ENCODE data around the gene FASN.

The FASN gene

DNA sequence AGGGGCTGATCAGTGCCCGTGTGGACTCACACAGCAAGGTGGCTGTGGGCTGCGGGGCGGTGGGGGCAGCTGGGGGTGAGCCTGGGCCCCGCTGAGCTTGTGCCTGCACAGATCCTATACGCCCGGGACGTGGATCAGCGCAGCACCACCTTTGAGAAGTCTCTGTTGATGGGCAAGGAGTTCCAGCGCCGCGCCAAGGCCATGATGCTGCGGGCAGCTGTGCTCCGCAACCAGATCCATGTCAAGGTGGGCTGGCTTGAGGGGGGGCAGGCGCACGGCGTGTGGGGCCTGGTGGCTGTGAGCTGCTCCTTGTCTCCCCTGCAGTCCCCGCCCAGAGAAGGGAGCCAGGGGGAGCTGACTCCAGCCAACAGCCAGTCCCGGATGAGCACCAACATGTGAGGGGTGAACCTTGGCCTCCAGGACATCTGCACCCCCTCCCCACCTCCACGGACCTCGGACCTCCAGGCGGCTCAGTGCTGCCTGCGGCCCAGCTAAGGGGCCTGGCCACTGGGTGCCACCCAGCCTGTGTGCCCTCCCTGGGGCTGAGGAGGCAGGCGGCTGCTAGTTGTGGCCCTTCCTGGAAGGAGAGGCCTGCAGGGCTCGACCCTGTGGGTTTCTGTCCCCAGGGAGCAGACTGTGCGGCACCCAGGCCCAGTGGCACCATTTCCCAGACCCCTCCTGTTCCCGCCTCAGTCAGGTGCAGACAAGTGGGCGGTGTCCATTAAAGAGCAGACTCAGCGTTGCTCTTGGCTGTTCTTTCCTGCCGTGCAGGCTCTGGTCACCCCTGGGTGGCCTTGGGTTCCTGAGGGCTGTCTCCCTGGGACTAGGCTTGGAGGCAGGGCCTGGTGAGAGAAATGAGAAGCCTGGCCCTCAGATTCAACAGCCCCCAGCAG, 41.1 kb downstream of the FASN start:
- no peak for DNase-seq

DNA sequence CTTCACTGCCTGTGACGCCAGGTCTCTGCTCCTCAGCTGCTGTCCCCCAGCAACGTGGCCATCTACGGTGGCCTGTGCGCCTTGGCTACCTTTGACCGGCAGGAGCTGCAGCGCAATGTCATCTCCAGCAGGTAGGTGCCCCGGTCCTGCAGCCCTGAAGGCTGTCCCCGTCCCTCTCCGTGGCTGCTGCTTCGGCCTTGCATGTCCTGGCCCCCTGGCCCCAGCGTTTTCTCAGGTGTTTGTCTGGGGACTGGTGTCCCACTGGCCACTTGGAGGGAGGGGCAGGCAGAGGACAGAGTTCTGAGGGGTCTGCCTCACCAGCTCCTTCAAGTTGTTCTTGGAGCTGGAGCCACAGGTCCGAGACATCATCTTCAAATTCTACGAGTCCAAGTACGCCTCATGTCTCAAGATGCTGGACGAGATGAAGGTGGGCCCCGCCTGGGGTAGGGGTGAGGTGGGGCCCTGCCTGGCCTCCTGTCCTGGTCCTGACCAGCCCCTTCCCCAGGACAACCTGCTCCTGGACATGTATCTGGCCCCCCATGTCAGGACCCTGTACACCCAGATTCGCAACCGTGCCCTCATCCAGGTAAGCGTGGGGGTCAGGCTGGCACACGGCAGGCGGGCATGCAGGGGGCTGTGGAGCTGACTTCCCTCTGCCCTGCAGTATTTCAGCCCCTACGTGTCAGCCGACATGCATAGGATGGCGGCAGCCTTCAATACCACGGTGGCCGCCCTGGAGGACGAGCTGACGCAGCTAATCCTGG, 41.9 kb downstream of the FASN start:
- DNase-seq: no peak

DNA sequence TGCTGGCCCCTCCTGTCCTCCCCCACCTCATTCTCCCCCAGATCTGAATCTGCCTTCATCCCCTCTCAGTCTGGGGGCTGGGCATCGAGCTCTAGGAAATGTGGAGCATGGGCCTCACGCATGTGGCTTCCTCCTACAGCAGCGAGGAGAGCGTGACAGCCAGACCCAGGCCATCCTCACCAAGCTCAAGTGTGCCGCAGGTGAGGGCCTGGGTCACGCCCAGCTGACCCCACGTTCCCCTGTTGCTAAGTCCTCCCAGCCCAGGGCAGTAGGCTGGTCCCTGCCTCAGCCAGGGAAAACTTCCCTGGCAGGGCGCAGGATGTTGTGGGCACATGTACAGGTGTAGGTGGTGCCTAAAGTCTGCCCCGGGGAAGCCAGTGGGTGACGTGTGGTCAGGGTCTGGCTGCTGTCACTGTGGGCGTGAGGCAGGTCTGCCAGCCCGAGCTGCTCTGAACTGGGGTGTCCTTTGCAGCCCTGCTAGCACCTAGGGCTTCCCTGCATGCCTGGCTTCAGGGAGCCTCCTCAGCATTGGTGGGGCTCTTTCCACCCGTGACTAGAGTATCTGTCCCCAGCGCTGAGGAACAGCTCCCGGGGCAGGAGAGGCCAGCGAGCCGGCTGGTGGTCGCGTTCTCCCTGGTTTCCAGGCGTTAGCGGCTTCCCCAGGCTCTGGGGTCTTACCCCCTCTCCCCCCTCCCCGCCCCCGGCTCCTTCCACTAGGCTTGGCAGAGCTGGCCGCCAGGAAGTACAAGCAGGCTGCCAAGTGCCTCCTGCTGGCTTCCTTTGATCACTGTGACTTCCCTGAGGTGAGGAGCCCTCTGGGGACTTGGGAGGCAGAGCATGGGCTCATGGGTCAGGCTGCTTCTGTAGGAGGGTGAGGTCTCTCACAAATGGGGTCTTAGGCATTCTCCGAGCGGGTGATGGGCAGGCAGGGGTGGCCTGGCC, 42.7 kb downstream of the FASN start:
- no peak for DNase-seq

DNA sequence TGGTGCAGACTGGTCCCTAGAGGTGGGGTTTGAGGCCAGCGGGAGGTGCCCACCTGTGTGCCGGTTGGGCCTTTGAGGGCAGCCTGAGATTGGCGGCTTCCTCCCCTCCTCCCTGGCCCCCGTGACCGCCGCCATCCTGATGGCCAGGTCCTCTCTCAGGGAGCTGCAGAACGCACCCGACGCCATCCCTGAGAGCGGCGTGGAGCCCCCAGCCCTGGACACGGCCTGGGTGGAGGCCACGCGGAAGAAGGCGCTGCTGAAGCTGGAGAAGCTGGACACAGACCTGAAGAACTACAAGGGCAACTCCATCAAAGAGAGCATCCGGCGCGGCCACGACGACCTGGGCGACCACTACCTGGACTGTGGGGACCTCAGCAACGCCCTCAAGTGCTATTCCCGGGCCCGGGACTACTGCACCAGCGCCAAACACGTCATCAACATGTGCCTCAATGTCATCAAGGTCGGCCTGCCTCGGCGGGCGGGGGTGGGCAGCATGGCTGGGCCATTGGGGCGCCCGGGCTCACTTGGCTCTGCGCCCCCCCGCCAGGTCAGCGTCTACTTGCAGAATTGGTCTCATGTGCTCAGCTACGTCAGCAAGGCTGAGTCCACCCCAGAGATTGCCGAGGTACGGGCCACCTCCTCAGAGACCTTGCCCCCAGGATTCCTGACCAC, 43.5 kb downstream of the FASN start:
- no peak for DNase-seq

DNA sequence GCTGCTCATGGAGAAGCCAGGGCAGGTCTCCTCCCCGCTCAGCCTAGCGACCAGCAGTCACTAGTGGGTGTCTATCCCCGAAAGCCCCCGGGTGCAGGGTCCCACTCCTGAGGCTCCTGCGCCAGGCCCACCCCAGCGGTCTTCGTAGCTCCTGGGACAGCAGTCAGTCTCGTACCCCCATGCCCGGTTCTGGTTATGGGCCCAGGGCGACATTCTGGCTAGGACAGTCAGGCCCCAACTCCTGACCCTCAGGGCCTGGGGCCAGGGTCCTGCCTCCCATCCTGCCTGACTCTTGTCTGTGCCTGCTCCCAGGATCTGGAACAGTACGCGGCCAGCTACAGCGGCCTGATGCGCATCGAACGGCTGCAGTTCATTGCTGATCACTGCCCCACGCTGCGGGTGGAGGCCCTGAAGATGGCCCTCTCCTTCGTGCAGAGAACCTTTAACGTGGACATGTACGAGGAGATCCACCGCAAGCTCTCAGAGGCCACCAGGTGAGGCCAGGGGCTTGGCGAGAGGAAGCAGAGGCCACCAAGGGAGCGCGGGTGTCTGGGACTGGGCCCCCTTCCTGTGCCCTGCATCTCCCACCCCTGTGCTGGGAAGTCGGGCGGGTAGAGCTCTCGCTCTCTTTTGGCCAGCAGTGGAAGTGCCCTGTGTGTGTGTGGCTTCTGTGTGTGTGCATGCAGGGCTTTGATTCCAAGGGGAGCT, 44.3 kb downstream of the FASN start:
- no peak for DNase-seq

DNA sequence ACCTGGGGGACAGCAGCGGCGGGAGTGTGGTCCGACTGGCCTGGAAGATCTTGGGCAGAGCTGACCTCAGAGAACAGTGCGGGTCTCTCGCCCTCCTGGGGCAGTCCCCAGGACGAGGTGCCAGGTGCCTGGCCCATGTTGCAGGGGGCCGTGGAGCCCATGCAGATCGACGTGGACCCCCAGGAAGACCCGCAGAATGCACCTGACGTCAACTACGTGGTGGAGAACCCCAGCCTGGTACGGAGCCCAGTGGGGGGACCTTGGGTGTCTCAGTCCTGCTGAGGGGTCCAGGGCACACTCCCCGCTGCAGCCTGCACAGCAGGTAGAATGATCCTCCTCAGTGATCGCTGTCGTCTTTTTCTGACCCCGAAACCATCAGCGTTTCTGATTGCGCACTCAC, 44.9 kb downstream of the FASN start:
- DNase-seq: no peak

DNA sequence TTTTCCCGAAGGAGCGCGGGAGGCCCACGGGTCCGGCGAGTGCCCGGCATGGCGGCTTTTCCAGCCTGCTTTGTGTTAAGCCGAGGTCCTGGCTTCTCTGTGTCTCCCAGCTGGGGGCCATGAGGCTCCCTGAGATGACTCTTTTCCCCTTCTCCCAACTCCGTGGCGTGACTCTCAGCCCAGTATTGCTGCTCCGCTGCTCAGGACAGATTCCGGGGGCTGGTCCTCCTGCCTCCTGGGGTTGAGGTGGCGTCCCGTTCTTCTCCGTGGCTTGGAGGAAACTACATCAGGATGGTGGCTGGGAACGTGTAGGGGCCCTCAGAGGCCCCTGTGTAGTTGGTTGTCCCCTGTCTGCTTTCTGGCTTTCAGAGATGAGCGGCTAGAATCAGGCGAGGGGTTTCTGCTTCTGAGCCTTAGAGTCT, 45.4 kb downstream of the FASN start:
- no peak for DNase-seq

DNA sequence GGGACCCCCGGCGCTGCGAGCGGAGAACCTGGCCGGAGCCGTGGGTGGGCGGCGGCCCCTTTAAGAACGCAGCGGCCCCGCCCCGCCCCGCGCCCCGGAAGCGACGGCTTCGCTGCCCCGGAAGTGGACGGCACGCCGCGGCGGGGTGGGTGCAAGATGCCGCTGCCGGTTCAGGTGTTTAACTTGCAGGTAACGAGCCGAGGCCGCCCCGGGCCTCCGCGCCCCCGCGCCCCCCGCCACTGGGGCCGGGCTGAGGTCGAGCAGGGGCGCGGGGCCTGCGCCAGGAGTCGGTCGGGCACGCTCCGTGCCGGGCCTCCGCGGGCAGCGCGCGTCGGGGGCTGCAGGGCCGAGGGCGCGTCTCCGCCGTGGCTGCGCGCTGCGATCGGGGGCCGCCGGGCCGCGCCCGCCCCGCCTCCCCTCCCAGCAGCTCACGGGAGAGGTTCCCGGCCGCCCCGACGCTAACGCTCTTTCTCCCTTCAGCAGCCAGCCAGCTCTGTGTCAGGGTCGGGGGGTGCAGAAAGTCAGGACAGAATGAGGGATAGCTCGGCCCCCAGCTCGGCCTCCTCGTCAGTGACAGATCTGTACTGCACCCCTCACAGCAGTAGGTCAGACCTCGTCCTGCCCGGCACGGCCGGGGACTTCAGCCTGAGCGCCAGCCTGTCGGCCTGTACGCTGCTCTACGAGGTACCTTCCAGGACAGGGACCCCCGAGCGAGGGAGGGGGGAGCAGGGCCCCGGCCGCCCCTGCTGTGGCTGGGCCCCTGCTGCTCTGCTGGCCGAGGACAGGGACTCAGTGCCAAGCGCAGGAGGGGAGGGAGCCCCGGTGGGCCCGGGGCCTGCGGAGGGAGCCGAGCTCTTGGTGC, 46.0 kb downstream of the FASN start, which contains the start of the genes GPS1 and RFNG:
TSS of gene GPS1 (plus strand) at position 123 of the 862 bp plus-strand sequence. CDS start at position 157, 34 bp downstream.
TSS of gene RFNG (minus strand) at position 36 of the 862 bp plus-strand sequence. CDS start 45 bp downstream, outside the sequence.
- DNase-seq: peak; percentile 42

DNA sequence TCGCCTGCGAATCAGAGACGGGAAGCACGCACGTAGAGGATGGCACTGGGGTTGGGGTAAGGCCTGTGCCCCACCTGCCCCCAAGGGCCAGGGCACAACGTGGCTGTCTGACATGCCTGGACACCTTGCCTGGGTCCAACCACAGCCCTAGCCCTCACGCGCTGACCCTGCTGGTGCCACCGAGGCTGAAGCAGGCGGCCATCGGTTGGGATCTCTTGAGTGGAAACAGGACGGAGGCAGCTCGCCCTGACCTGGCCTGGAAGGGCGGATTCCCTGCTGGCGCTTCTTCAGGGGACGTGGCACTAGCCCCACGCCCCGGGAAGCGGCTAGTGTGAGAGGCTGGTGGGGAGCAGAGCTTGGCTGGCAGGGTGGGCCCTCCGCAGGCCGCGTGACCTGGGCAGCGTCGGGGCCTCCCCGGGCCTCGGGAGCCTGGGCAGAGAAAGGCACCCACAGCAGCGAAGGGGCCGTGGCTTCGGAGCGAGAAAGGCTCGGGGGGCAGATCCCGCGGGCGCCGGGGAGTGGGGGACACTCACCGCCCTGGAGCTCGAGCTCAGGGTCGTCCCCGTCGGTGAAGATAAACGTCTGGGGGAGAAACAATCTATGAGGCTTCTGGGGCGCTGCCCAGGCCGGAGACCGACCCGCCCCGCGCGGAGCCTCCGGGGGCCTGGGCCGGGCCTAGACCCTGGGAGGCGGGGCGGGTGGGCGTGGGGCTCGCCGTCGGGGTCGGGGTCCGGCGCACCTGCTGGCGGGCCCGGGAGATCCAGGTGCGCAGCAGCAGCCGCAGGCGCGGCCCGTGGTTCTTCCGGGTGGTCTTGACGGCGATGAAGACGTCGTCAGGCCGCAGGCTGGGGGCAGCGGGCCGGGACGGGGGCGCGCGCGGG, 47.0 kb downstream of the FASN start:
- peak; percentile 36 for DNase-seq

DNA sequence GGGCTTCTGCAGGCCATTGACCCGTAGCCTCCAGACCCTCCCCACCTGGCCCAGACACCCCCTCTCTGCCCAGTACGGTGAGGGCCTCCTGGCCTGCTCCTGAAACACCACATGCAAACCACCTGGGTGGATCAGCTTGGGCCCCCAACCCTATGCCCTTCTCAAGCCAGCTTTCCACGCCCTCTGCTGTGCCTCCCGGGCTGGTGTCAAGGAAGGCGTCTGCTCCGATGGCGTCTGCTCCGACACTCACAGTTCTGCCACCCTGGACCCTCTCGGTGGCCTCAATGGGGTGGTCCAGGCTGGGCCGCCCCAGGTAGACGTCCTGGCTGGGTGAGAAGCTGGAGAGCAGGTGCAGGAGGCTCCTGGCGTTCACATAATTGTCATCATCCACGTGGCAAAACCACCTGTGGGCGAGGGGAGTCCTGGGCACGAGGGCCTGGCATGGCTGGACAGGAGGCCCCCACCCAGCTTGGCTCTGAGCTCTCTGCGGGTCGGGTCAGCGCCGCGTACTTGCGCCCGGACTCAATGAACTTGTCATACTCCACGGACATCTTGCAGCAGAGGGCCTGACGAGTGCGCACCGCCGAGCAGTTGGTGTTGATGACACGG, 47.8 kb downstream of the FASN start:
- no peak for DNase-seq

DNA sequence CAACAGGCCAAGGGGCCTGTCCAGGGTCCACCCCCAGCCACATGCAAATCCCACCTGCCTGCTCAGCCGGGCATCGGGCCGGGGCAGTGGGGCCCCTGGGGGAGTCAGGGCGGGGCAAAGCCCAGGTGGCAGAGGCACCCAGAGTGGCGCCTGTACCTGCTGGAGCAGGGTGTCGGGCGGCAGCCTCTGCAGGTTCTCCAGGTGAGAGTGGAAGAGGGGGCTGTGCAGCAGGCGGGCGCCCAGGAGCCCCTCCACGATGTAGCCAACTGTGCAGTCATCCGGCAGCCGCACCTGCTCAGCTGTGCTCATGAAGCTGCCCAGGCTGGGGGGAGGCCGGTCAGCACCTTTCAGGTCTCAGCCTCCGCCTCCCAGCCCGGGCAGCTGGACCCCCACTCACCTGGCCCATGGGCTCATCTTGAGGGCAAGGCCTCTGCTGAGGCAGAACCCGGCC, 48.5 kb downstream of the FASN start:
- no peak for DNase-seq

DNA sequence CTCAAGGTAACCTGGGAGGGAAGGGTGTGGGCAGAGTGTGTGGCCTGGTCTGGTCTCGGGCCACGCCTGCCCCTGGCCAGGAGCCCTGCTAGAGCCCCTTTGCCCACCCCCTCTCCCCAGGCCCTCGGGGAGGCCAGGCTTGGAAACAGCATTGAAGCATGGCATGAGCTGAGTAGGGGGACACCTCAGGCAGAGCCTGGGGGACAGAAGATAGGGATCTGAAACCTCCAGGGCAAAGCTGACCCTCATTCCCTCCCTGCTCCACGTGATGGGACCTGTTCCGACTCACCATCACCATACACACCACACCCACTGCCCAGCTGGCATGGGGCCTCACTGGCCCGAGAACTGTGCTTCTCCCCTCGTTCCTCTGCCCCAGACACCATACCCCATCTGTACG, 48.9 kb downstream of the FASN start:
- DNase-seq: no peak

DNA sequence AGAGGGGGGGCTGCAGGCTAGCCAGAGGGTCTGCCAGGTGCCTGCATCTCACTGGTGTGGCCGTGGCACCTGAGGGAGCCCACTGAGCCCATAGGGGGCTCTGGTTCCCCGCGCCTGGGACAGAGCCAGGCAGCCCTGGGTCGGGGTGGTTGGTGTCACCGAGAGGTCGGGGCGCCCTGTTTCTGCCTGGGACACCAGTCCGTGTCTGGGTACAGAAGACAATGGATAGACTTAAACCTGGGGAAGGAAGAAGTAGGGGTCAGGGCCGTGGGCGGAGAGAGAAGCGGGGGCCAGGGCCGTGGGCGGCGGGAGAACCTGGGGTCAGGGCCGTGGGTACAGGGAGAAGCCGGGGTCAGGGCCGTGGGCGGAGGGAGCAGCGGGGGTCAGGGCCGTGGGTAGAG, 49.5 kb downstream of the FASN start:
- no peak for DNase-seq

DNA sequence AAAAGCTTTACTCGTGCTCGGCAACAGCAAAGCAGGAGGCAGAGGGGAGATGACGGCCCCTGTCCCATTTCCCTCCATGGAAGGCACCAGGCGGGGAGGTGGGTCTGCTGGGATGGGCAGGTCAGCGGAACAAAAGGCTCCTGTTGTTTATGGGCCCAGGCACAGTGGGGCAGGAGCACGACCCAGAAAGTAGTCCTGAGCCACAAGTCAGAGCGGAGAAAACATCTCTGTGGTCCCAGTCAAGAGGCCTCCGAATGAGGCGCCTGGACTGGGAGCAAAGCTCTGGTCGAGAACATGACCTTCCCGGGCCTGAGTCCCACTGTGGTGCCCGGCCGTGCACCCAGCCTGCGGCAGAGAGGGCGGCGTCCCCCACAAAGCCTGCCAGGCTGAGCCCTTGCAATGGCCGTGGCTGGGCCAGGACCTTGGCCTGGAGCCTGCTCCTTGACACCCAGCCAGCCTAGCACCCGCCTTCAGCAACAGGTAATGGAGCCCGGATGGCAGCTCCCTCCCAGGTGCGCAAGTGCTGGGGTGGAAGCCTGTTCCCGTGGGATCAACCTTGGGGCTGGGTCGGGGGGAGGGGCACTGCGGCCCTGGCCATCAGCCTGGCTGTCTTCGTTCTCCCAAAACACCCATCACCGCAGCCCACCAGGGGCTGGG, 50.0 kb downstream of the FASN start:
- no peak for DNase-seq

DNA sequence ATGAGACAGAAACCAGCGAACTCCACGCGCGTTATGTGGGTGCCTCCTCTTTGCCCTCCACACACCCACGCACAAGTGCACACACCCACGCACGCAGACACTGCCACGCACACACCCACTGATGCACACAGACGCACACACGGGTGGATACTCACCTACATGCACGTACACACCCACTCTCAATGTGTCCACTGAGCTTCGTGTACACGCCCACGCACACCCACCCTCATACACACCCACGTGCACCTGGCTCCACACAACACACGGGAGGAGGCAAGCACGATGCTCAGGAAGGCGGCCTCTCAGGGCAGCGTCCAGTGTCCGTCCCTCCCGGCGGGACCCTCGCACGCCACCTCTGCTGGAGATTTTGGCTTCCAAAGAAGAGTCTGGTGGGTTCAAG, 50.7 kb downstream of the FASN start:
- no peak for DNase-seq

DNA sequence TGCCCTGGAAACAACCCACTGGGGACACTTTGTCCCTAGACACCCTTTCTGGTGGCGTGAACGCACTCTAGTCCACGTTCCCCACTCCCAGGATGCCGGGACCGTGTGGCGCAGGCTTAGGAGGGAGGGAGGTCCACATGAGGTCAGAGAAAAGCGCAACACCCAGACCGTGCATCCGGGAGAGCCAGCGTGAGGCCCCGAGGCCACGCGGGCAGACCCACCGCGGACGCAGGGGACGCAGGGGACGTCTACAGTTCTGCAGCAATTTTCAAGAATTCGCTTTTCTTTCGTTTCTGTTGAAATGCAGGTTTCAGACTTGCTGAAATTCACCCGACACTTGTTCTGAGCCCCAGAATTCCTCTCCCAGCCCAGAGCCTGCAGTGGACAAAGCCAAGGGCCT, 51.1 kb downstream of the FASN start:
- no peak for DNase-seq

DNA sequence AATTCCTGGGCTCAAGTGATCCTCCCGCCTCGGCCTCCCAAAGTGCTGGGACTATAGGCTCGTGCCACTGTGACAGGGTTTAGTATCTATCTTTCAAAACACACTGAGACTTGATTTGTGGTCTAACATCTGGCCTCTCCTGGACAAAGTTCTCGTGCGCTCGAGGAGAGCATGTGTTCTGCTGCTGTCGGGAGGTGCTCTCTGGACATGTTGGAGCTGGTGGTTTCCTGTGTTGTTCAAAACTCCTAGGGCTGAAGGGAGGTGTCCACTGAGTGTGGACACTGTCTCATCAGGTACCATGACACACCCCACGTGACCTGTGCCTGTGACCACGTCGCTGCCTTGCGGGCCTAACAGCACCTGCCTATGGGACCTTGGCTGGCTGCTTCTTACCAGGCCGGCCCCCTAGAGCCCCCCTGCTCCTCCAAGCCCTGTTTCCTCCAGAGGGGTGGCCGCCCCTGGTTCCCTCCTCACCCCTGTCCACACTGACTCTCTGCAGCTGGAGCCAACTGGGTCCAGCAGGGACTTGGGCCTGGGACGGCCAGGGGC, 52.0 kb downstream of the FASN start:
- DNase-seq: no peak

DNA sequence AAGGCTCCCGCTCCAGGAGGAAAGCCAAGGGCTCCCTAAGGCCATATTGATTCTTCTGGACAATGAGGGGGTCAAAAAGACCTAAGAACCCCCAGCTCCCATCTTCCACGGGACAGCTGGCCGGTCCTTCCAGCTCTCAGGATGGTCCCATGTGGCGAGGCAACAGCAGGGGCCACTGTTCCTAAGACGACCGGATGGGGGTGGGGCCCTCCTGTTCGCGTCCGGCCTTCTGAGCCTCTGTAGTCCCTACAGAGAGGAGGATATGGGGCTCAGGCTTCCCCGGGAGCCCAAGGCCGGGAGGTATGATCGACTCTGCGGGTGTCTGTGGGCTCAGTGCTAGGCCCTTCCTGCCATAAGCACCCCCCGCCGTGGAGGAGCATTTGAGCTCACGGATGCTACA, 54.5 kb downstream of the FASN start:
- no peak for DNase-seq

Measured in right kidney (tissue), 1 donor.